ENCODE data around the gene MCUR1.

Gene MCUR1

GRCh38 chr6:13761361-13762036 lies 52.9 kb downstream of the MCUR1 start:
- POLR2A ChIA-PET, result no interaction called here
- TF ChIP-seq CTCF (IDR thresholded peaks at IDR 0.05; ENCODE audit: control extremely low read depth, extremely low read depth, low read depth, missing control alignments), result no peak
- CTCF ChIA-PET, result no interaction called here
- DNase-seq (ENCODE audit: extremely low spot score), result no peak

- ChIA-PET POLR2A (interaction anchor here (0.5 kb wide), 1 partner anchor 10 kb away, joined by 3 read pairs; no protein-coding TSS in a partner anchor), CTCF (no interaction called here)
Observed at GRCh38 chr6:13760307-13761304, 53.8 kb downstream of the MCUR1 start.

GRCh38 chr6:13759025-13759424 lies 55.3 kb downstream of the MCUR1 start:
- ChIA-PET POLR2A (no interaction called here), CTCF (interaction anchor here (1.6 kb wide), 1 partner anchor 12 kb away, joined by 3 read pairs; no protein-coding TSS in a partner anchor)
- DNase-seq (ENCODE audit: extremely low spot score), result no peak
- no peak for TF ChIP-seq CTCF (IDR thresholded peaks at IDR 0.05; ENCODE audit: control extremely low read depth, extremely low read depth, low read depth, missing control alignments)

More at GRCh38 chr6:13760307-13761304, 53.8 kb downstream of the MCUR1 start:
- DNase-seq (ENCODE audit: extremely low spot score), result no peak
- no peak for TF ChIP-seq CTCF (IDR thresholded peaks at IDR 0.05; ENCODE audit: control extremely low read depth, extremely low read depth, low read depth, missing control alignments)

- ChIA-PET CTCF (no interaction called here), POLR2A (interaction anchor here (0.7 kb wide), 1 partner anchor 266 kb away, joined by 4 read pairs; no protein-coding TSS in a partner anchor)
- no peak for DNase-seq (ENCODE audit: extremely low spot score)
- TF ChIP-seq CTCF (IDR thresholded peaks at IDR 0.05; ENCODE audit: control extremely low read depth, extremely low read depth, low read depth, missing control alignments), result no peak
Observed at GRCh38 chr6:13754644-13755043, 59.7 kb downstream of the MCUR1 start.

- TF ChIP-seq CTCF (IDR thresholded peaks at IDR 0.05; ENCODE audit: control extremely low read depth, extremely low read depth, low read depth, missing control alignments), result no peak
- ChIA-PET POLR2A (no interaction called here), CTCF (interaction anchor here (0.9 kb wide), 1 partner anchor 15 kb away, joined by 4 read pairs; no protein-coding TSS in a partner anchor)
- DNase-seq (ENCODE audit: extremely low spot score), result no peak
Observed at GRCh38 chr6:13743736-13744127, 70.6 kb downstream of the MCUR1 start.

- ChIA-PET CTCF (interaction anchor here (0.9 kb wide), 1 partner anchor 15 kb away, joined by 4 read pairs; no protein-coding TSS in a partner anchor), POLR2A (no interaction called here)
- TF ChIP-seq CTCF (IDR thresholded peaks at IDR 0.05; ENCODE audit: control extremely low read depth, extremely low read depth, low read depth, missing control alignments), result no peak
- no peak for DNase-seq (ENCODE audit: extremely low spot score)
Observed at GRCh38 chr6:13742961-13743735, 71.2 kb downstream of the MCUR1 start.
